Measurements from ENCODE around the gene GABRP.
"Not testable (repeated sequence)": the region's sequence is repeated elsewhere in the genome, so short reads cannot be mapped to it uniquely, and the experiment has no call there.

GRCh38 chr5:170754508-170754907, 29.0 kb upstream of the GABRP start:
- TF ChIP-seq CTCF (IDR thresholded peaks at IDR 0.05); POLR2AphosphoS5 (IDR thresholded peaks at IDR 0.05; ENCODE audit: low read depth, low read length); IRF3 (IDR thresholded peaks at IDR 0.05; ENCODE audit: low read depth, low read length); RXRA (IDR thresholded peaks at IDR 0.05; ENCODE audit: borderline replicate concordance, low read depth): not testable (repeated sequence)

Data from SK-N-SH (cell line).